Measurements from ENCODE around the gene BABAM2. TPM values are rescaled to one million over a fixed set of nuclear protein-coding genes. Genes with fewer than 3 reads are reported as not detected.

The BABAM2 gene
- polyA plus RNA-seq, 2 donors, result 9.1 to 18.0 TPM

GRCh38 chr2:28346587-28346986 is 456.1 kb downstream of the BABAM2 start:
- peaks cover 3 to 28% of the 10 kb centered on the region in 2 donors for H3K4me1 ChIP-seq (ENCODE audit: control insufficient read depth in 2 of 2, insufficient read depth in 2 of 2, low read length in 1 of 2)

GRCh38 chr2:28347193-28347592 is 456.7 kb downstream of the BABAM2 start:
- H3K9me3 ChIP-seq (ENCODE audit: control insufficient read depth in 2 of 2, insufficient read depth in 1 of 2, low read depth in 1 of 2, low read length in 1 of 2), result no peaks in the 10 kb centered on the region
- 90 to 91% methylated on average over 6 of the region's 6 CpGs for WGBS, 2 donors
- peak overlapping the region in 1 of 2 donors; percentile 57 for H3K27ac ChIP-seq (ENCODE audit: low read depth in 2 of 2, low read length in 1 of 2)
- H3K4me1 ChIP-seq (ENCODE audit: control insufficient read depth in 2 of 2, insufficient read depth in 2 of 2, low read length in 1 of 2), result peaks cover 3 to 27% of the 10 kb centered on the region in 2 donors
- H3K27me3 ChIP-seq (ENCODE audit: control insufficient read depth in 1 of 2, insufficient read depth in 2 of 2, low read length in 2 of 2), result no peaks in the 10 kb centered on the region
- H3K4me3 ChIP-seq (ENCODE audit: low read depth in 1 of 2, low read length in 2 of 2), result no peak overlapping the region
- H3K36me3 ChIP-seq (ENCODE audit: control insufficient read depth in 2 of 2, insufficient read depth in 2 of 2, low read length in 1 of 2), result no peaks in the 10 kb centered on the region

More at GRCh38 chr2:28346587-28346986, 456.1 kb downstream of the BABAM2 start:
- H3K27ac ChIP-seq (ENCODE audit: low read depth in 2 of 2, low read length in 1 of 2), result peak overlapping the region in 1 of 2 donors; percentile 57
- no peaks in the 10 kb centered on the region for H3K36me3 ChIP-seq (ENCODE audit: control insufficient read depth in 2 of 2, insufficient read depth in 2 of 2, low read length in 1 of 2)
- no peak overlapping the region for H3K4me3 ChIP-seq (ENCODE audit: low read depth in 1 of 2, low read length in 2 of 2)
- H3K9me3 ChIP-seq (ENCODE audit: control insufficient read depth in 2 of 2, insufficient read depth in 1 of 2, low read depth in 1 of 2, low read length in 1 of 2), result no peaks in the 10 kb centered on the region
- no peaks in the 10 kb centered on the region for H3K27me3 ChIP-seq (ENCODE audit: control insufficient read depth in 1 of 2, insufficient read depth in 2 of 2, low read length in 2 of 2)
- 57 to 70% methylated on average over 6 of the region's 6 CpGs for WGBS, 2 donors

GRCh38 chr2:28347596-28347995 is 457.1 kb downstream of the BABAM2 start:
- no peak overlapping the region for H3K4me3 ChIP-seq (ENCODE audit: low read depth in 1 of 2, low read length in 2 of 2)
- no peaks in the 10 kb centered on the region for H3K9me3 ChIP-seq (ENCODE audit: control insufficient read depth in 2 of 2, insufficient read depth in 1 of 2, low read depth in 1 of 2, low read length in 1 of 2)
- H3K36me3 ChIP-seq (ENCODE audit: control insufficient read depth in 2 of 2, insufficient read depth in 2 of 2, low read length in 1 of 2), result no peaks in the 10 kb centered on the region
- H3K27ac ChIP-seq (ENCODE audit: low read depth in 2 of 2, low read length in 1 of 2), result no peak overlapping the region
- peaks cover 3 to 26% of the 10 kb centered on the region in 2 donors for H3K4me1 ChIP-seq (ENCODE audit: control insufficient read depth in 2 of 2, insufficient read depth in 2 of 2, low read length in 1 of 2)
- H3K27me3 ChIP-seq (ENCODE audit: control insufficient read depth in 1 of 2, insufficient read depth in 2 of 2, low read length in 2 of 2), result no peaks in the 10 kb centered on the region
- WGBS, 2 donors, result 77 to 84% methylated on average over 9 of the region's 9 CpGs

DNA sequence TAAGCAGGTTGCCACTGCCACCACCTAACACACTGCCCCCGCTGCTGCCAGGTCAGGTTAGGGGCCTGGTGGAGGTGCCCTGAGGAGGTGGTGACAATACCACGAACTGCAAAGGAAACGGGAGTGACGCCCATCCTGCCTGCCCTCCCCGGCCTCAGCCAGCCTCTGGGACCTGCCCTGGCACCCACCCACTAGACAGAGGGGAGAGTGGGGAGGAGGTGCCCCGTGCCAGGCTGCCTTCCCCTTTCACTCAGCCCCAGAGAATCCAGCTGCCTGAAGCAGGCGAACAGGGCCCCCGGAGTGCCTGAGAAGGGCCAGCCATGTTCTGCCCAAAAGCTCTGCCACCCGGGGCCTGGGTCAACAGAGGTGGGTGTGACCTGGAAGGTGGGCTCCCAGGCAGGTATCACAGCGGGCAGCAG is 457.6 kb downstream of the BABAM2 start:
- Histone ChIP-seq H3K9me3 (ENCODE audit: control insufficient read depth in 2 of 2, insufficient read depth in 1 of 2, low read depth in 1 of 2, low read length in 1 of 2) (no peaks in the 10 kb centered on the region), H3K27ac (ENCODE audit: low read depth in 2 of 2, low read length in 1 of 2) (no peak overlapping the region), H3K4me3 (ENCODE audit: low read depth in 1 of 2, low read length in 2 of 2) (no peak overlapping the region), H3K36me3 (ENCODE audit: control insufficient read depth in 2 of 2, insufficient read depth in 2 of 2, low read length in 1 of 2) (no peaks in the 10 kb centered on the region), H3K27me3 (ENCODE audit: control insufficient read depth in 1 of 2, insufficient read depth in 2 of 2, low read length in 2 of 2) (no peaks in the 10 kb centered on the region), H3K4me1 (ENCODE audit: control insufficient read depth in 2 of 2, insufficient read depth in 2 of 2, low read length in 1 of 2) (peaks cover 3 to 23% of the 10 kb centered on the region in 2 donors)
- WGBS, 2 donors, result 65 to 73% methylated on average over 10 of the region's 10 CpGs

- no peak overlapping the region for H3K4me3 ChIP-seq (ENCODE audit: low read depth in 1 of 2, low read length in 2 of 2)
- no peaks in the 10 kb centered on the region for H3K27me3 ChIP-seq (ENCODE audit: control insufficient read depth in 1 of 2, insufficient read depth in 2 of 2, low read length in 2 of 2)
- 89 to 93% methylated on average over 11 of the region's 11 CpGs for whole genome bisulfite sequencing, 2 donors
- H3K27ac ChIP-seq (ENCODE audit: low read depth in 2 of 2, low read length in 1 of 2), result no peak overlapping the region
- no peaks in the 10 kb centered on the region for H3K9me3 ChIP-seq (ENCODE audit: control insufficient read depth in 2 of 2, insufficient read depth in 1 of 2, low read depth in 1 of 2, low read length in 1 of 2)
- no peaks in the 10 kb centered on the region for H3K36me3 ChIP-seq (ENCODE audit: control insufficient read depth in 2 of 2, insufficient read depth in 2 of 2, low read length in 1 of 2)
- peaks cover 3 to 23% of the 10 kb centered on the region in 2 donors for H3K4me1 ChIP-seq (ENCODE audit: control insufficient read depth in 2 of 2, insufficient read depth in 2 of 2, low read length in 1 of 2)
Observed at GRCh38 chr2:28348921-28349320, 458.4 kb downstream of the BABAM2 start.

DNA sequence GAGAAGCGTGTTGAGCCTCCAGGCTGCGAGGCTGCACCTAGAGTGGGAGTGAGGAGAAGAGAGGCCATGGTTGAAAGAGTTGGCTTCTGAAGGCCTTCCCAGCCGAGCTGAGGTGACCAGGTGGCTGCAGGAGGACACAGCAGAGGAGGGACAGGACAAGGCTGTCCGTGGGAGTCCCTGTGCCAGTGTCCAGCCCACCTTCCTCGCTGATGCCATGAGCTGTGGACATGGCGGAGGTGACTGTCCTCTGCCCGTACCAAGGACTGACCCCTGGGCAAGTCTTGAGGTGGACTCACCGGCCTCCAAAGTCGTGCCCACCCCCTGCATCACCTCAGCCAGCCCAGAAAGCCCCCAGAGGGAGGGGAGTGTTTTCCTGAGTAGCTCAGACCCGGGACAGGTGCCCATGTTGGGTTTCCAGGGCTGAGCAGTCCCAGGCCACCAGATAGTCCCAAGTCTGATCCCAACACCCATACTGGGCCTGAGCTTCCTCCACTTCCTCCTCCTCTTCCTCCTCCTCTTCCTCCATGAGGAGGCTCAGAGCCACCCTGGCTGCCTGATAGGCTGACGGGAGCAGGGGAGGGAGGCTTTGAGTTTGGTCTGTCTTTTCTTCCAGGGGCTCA is 459.1 kb downstream of the BABAM2 start:
- H3K9me3 ChIP-seq (ENCODE audit: control insufficient read depth in 2 of 2, insufficient read depth in 1 of 2, low read depth in 1 of 2, low read length in 1 of 2), result no peaks in the 10 kb centered on the region
- H3K27ac ChIP-seq (ENCODE audit: low read depth in 2 of 2, low read length in 1 of 2), result no peak overlapping the region
- no peak overlapping the region for H3K4me3 ChIP-seq (ENCODE audit: low read depth in 1 of 2, low read length in 2 of 2)
- H3K36me3 ChIP-seq (ENCODE audit: control insufficient read depth in 2 of 2, insufficient read depth in 2 of 2, low read length in 1 of 2), result no peaks in the 10 kb centered on the region
- 86 to 89% methylated on average over 11 of the region's 11 CpGs for WGBS, 2 donors
- peaks cover 3 to 22% of the 10 kb centered on the region in 2 donors for H3K4me1 ChIP-seq (ENCODE audit: control insufficient read depth in 2 of 2, insufficient read depth in 2 of 2, low read length in 1 of 2)
- no peaks in the 10 kb centered on the region for H3K27me3 ChIP-seq (ENCODE audit: control insufficient read depth in 1 of 2, insufficient read depth in 2 of 2, low read length in 2 of 2)

- no peaks in the 10 kb centered on the region for H3K27me3 ChIP-seq (ENCODE audit: control insufficient read depth in 1 of 2, insufficient read depth in 2 of 2, low read length in 2 of 2)
- no peak overlapping the region for H3K27ac ChIP-seq (ENCODE audit: low read depth in 2 of 2, low read length in 1 of 2)
- 94 to 96% methylated on average over 17 of the region's 17 CpGs for WGBS, 2 donors
- H3K36me3 ChIP-seq (ENCODE audit: control insufficient read depth in 2 of 2, insufficient read depth in 2 of 2, low read length in 1 of 2), result no peaks in the 10 kb centered on the region
- peaks cover 4 to 19% of the 10 kb centered on the region in 2 donors for H3K4me1 ChIP-seq (ENCODE audit: control insufficient read depth in 2 of 2, insufficient read depth in 2 of 2, low read length in 1 of 2)
- no peaks in the 10 kb centered on the region for H3K9me3 ChIP-seq (ENCODE audit: control insufficient read depth in 2 of 2, insufficient read depth in 1 of 2, low read depth in 1 of 2, low read length in 1 of 2)
- no peak overlapping the region for H3K4me3 ChIP-seq (ENCODE audit: low read depth in 1 of 2, low read length in 2 of 2)
Observed at GRCh38 chr2:28350196-28350595, 459.7 kb downstream of the BABAM2 start.

GRCh38 chr2:28350791-28351285 is 460.3 kb downstream of the BABAM2 start:
- Histone ChIP-seq H3K9me3 (ENCODE audit: control insufficient read depth in 2 of 2, insufficient read depth in 1 of 2, low read depth in 1 of 2, low read length in 1 of 2) (no peaks in the 10 kb centered on the region), H3K4me1 (ENCODE audit: control insufficient read depth in 2 of 2, insufficient read depth in 2 of 2, low read length in 1 of 2) (peaks cover 8 to 24% of the 10 kb centered on the region in 2 donors), H3K27me3 (ENCODE audit: control insufficient read depth in 1 of 2, insufficient read depth in 2 of 2, low read length in 2 of 2) (no peaks in the 10 kb centered on the region), H3K4me3 (ENCODE audit: low read depth in 1 of 2, low read length in 2 of 2) (no peak overlapping the region), H3K36me3 (ENCODE audit: control insufficient read depth in 2 of 2, insufficient read depth in 2 of 2, low read length in 1 of 2) (no peaks in the 10 kb centered on the region), H3K27ac (ENCODE audit: low read depth in 2 of 2, low read length in 1 of 2) (no peak overlapping the region)
- 91 to 92% methylated on average over 11 of the region's 11 CpGs for WGBS, 2 donors

- no peaks in the 10 kb centered on the region for H3K9me3 ChIP-seq (ENCODE audit: control insufficient read depth in 2 of 2, insufficient read depth in 1 of 2, low read depth in 1 of 2, low read length in 1 of 2)
- H3K4me1 ChIP-seq (ENCODE audit: control insufficient read depth in 2 of 2, insufficient read depth in 2 of 2, low read length in 1 of 2), result peaks cover 12 to 31% of the 10 kb centered on the region in 2 donors
- H3K36me3 ChIP-seq (ENCODE audit: control insufficient read depth in 2 of 2, insufficient read depth in 2 of 2, low read length in 1 of 2), result no peaks in the 10 kb centered on the region
- WGBS, 2 donors, result 82 to 88% methylated on average over 5 of the region's 5 CpGs
- H3K27ac ChIP-seq (ENCODE audit: low read depth in 2 of 2, low read length in 1 of 2), result no peak overlapping the region
- H3K27me3 ChIP-seq (ENCODE audit: control insufficient read depth in 1 of 2, insufficient read depth in 2 of 2, low read length in 2 of 2), result no peaks in the 10 kb centered on the region
- H3K4me3 ChIP-seq (ENCODE audit: low read depth in 1 of 2, low read length in 2 of 2), result no peak overlapping the region
Observed at GRCh38 chr2:28351621-28352020, 461.1 kb downstream of the BABAM2 start.

DNA sequence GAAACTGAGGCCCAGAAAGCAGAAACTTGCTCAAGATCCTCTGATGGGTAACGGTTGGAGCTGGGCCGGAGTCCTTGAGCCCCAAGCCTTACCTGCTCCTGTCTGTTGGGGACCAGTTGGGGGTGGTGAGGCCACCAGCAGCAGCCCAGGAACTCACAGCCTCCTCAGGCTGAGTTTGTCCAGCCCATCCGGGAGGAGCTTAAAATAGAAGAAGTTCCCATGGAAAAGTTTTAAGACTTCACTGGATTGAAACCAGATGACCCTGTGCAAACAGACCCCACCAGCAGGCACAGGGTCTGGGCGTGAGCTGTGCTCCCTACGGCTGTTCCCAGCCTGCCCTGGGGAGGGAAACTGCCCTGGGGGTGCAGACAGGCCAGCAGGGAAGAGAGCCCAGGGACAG is 461.6 kb downstream of the BABAM2 start:
- Histone ChIP-seq H3K27ac (ENCODE audit: low read depth in 2 of 2, low read length in 1 of 2) (peak overlapping the region in 1 of 2 donors; percentile 33), H3K27me3 (ENCODE audit: control insufficient read depth in 1 of 2, insufficient read depth in 2 of 2, low read length in 2 of 2) (no peaks in the 10 kb centered on the region), H3K4me1 (ENCODE audit: control insufficient read depth in 2 of 2, insufficient read depth in 2 of 2, low read length in 1 of 2) (peaks cover 14 to 31% of the 10 kb centered on the region in 2 donors), H3K36me3 (ENCODE audit: control insufficient read depth in 2 of 2, insufficient read depth in 2 of 2, low read length in 1 of 2) (no peaks in the 10 kb centered on the region), H3K9me3 (ENCODE audit: control insufficient read depth in 2 of 2, insufficient read depth in 1 of 2, low read depth in 1 of 2, low read length in 1 of 2) (no peaks in the 10 kb centered on the region), H3K4me3 (ENCODE audit: low read depth in 1 of 2, low read length in 2 of 2) (no peak overlapping the region)
- WGBS, 2 donors, result 78 to 81% methylated on average over 5 of the region's 5 CpGs
